Fibroblast of lung (primary cell): ENCODE measurements around the gene SNX30. TPM values are rescaled to one million over a fixed set of nuclear protein-coding genes. Genes with fewer than 3 reads are reported as not detected.

ENCODE experiments used
- DNase-seq, 2 donors: peaks; one replicate each; pipeline versions ENCODE4 v3.0.0 to v3.0.0-alpha.2; 2010; ENCODE audit warnings: low read depth in 2 of 2
- H2AFZ ChIP-seq: 2 replicates; pipeline ENCODE4 v1.5.1; 2012; ENCODE audit warnings: low read length, control low read depth, inconsistent platforms
- H3K27ac ChIP-seq: 2 replicates; pipeline ENCODE4 v1.5.1; 2011; ENCODE audit warnings: low read length, control low read depth; ENCODE audit not compliant: insufficient read depth
- H3K27me3 ChIP-seq: 2 replicates; pipeline ENCODE4 v1.5.1; 2011; ENCODE audit warnings: mild to moderate bottlenecking, low read length; ENCODE audit not compliant: control insufficient read depth, insufficient read depth
- H3K36me3 ChIP-seq: 2 replicates; pipeline ENCODE4 v1.5.1; 2011; ENCODE audit warnings: low read length; ENCODE audit not compliant: control insufficient read depth, insufficient read depth
- H3K4me1 ChIP-seq: 2 replicates; pipeline ENCODE4 v1.5.1; 2011; ENCODE audit warnings: low read length; ENCODE audit not compliant: control insufficient read depth, insufficient read depth; ENCODE audit errors: extremely low read depth
- H3K4me2 ChIP-seq: 2 replicates; pipeline ENCODE4 v1.5.1; 2011; ENCODE audit warnings: low read length, control low read depth; ENCODE audit not compliant: insufficient read depth; ENCODE audit errors: extremely low read depth
- H3K4me3 ChIP-seq, 4 experiments: fragments of 200-600 bp in 1 of 4; sonication (generic) in 1 of 4; replicated peaks in 1 of 4; 2 replicates each; pipeline ENCODE4 v1.5.1; 2011 to 2016; ENCODE audit warnings: low read length in 4 of 4, low read depth in 3 of 4, mild to moderate bottlenecking in 3 of 4, control low read depth in 2 of 4, inconsistent platforms in 1 of 4, mixed read lengths in 1 of 4; ENCODE audit not compliant: insufficient read depth in 1 of 4; ENCODE audit errors: control extremely low read depth in 1 of 4
- H3K79me2 ChIP-seq: 2 replicates; pipeline ENCODE4 v1.5.1; 2012; ENCODE audit warnings: mild to moderate bottlenecking, low read length, inconsistent platforms; ENCODE audit not compliant: control insufficient read depth, insufficient read depth
- H3K9ac ChIP-seq: 2 replicates; pipeline ENCODE4 v1.5.1; 2011; ENCODE audit warnings: mild to moderate bottlenecking, low read length, control low read depth; ENCODE audit not compliant: insufficient read depth
- H3K9me3 ChIP-seq: 2 replicates; pipeline ENCODE4 v1.5.1; 2012; ENCODE audit warnings: low read depth, low read length; ENCODE audit not compliant: control insufficient read depth, insufficient read depth
- H4K20me1 ChIP-seq: 2 replicates; pipeline ENCODE4 v1.5.1; 2011; ENCODE audit warnings: low read length; ENCODE audit not compliant: control insufficient read depth, insufficient read depth; ENCODE audit errors: extremely low read depth
- EZH2 ChIP-seq: IDR thresholded peaks from 2 replicates; pipeline ENCODE4 v1.5.1; 2012; ENCODE audit warnings: low read length, control low read depth, mild to moderate bottlenecking; ENCODE audit errors: missing control alignments
- polyA plus RNA-seq, 2 donors: library from polyadenylated mRNA; depleted of rRNA in 1 of 2; stranded (reverse) in 1 of 2; unstranded in 1 of 2; fragments of >200 nt; gene quantifications; 2 replicates each; pipeline ENCODE4 v1.2.1, GENCODE V29; 2011 to 2012; ENCODE audit warnings: missing spikeins in 1 of 2
- total RNA-seq: library from RNA; depleted of rRNA; stranded (reverse); fragments of >200 nt; gene quantifications from 2 replicates; pipeline ENCODE4 v1.2.1, GENCODE V29; 2014
- TF ChIP-seq, protein P1 (sequence below), 2 donors: IDR thresholded peaks in 1 of 2; conservative IDR thresholded peaks in 1 of 2; 1 replicate in 1 of 2; 2 replicates in 1 of 2; pipeline ENCODE4 v1.5.1; 2011 to 2012; ENCODE audit warnings: low read length in 2 of 2, control low read depth in 1 of 2, inconsistent platforms in 1 of 2, low read depth in 1 of 2, mild to moderate bottlenecking in 1 of 2

The SNX30 gene
- total and polyA plus RNA-seq, 2 donors (not counting 1 experiment from before 2014, with no cell fraction given) = 7.9 to 20.6 TPM

DNA sequence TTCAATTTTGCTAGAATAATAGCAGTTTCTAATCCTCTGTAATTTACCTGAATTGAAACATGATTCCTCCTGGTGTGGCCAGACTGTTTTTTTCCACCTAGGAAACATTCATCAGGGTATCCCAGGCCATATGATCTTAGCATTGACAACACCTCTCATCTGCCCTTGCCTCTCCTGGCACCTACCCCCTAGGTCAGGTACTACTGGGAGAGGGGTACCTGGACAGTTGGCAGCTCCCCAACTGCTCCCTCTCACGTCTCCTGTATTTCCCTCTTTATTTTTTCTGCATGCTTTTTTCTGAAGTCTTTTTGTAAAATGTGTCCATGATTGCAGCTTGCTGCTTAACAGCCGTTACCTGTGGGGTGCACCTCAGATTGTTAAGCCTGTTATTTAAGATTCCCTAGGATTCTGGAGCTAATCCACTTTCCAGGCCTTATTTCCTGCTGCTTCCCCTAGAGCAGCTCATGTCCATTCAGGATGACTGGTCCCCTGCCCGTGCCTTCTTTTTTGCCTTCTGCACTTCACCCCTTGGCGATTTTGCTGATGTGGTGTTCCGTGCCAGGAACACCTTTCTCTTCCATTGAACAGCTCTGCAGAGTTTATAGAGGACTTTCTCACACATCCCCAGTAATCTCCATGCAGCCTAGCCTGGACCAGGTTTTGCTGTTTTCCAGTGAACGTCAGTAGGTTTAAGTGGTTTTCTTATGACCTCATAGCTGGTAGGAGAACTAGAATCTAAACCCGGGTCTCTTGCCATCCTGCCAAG lies 33.6 kb downstream of the SNX30 start:
- Histone ChIP-seq H3K9me3 (no peaks in the 10 kb centered on the region), H2AFZ (no peak overlapping the region), H3K27ac (no peak overlapping the region), H3K79me2 (no peaks in the 10 kb centered on the region), H3K4me3 (no peak overlapping the region), H3K27me3 (no peaks in the 10 kb centered on the region), H3K36me3 (no peaks in the 10 kb centered on the region), H3K4me2 (no peak overlapping the region), H4K20me1 (no peaks in the 10 kb centered on the region), H3K9ac (no peak overlapping the region), H3K4me1 (no peaks in the 10 kb centered on the region)
- DNase-seq = peak; percentile 40 to 79
- TF ChIP-seq, protein P1, sequence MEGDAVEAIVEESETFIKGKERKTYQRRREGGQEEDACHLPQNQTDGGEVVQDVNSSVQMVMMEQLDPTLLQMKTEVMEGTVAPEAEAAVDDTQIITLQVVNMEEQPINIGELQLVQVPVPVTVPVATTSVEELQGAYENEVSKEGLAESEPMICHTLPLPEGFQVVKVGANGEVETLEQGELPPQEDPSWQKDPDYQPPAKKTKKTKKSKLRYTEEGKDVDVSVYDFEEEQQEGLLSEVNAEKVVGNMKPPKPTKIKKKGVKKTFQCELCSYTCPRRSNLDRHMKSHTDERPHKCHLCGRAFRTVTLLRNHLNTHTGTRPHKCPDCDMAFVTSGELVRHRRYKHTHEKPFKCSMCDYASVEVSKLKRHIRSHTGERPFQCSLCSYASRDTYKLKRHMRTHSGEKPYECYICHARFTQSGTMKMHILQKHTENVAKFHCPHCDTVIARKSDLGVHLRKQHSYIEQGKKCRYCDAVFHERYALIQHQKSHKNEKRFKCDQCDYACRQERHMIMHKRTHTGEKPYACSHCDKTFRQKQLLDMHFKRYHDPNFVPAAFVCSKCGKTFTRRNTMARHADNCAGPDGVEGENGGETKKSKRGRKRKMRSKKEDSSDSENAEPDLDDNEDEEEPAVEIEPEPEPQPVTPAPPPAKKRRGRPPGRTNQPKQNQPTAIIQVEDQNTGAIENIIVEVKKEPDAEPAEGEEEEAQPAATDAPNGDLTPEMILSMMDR (conservative IDR thresholded peaks at IDR 0.05 in 1 of 2, IDR thresholded peaks at IDR 0.05 in 1 of 2; ENCODE audit: low read depth in 1 of 2, low read length in 2 of 2) = no peak
- no peak for TF ChIP-seq EZH2

DNA sequence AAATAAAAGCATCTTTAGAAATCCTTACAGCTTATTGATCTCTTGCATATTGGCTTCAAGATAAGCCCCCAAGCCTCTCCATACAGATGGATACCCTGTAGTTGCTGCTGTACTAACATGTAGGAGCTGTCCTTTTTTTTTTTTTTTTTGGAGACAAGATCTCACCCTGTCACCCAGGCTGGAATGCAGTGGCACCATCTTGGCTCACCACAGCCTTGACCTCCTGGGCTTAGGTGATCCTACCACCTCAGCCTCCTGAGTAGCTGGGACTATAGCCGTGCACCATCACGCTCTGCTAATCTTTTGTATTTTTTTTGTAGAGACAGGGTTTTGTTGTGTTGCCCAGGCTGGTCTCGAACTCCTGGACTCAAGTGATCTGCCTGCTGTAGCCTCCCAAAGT lies 35.4 kb downstream of the SNX30 start:
- no peak for DNase-seq
- Histone ChIP-seq H3K9me3 (no peaks in the 10 kb centered on the region), H3K79me2 (no peaks in the 10 kb centered on the region), H3K27me3 (no peaks in the 10 kb centered on the region), H3K9ac (no peak overlapping the region), H3K36me3 (no peaks in the 10 kb centered on the region), H2AFZ (no peak overlapping the region), H3K4me2 (no peak overlapping the region), H3K4me3 (no peak overlapping the region), H3K27ac (no peak overlapping the region), H4K20me1 (no peaks in the 10 kb centered on the region), H3K4me1 (no peaks in the 10 kb centered on the region)
- TF ChIP-seq, protein P1 (conservative IDR thresholded peaks at IDR 0.05 in 1 of 2, IDR thresholded peaks at IDR 0.05 in 1 of 2; ENCODE audit: low read depth in 1 of 2, low read length in 2 of 2) = no peak
- no peak for TF ChIP-seq EZH2

DNA sequence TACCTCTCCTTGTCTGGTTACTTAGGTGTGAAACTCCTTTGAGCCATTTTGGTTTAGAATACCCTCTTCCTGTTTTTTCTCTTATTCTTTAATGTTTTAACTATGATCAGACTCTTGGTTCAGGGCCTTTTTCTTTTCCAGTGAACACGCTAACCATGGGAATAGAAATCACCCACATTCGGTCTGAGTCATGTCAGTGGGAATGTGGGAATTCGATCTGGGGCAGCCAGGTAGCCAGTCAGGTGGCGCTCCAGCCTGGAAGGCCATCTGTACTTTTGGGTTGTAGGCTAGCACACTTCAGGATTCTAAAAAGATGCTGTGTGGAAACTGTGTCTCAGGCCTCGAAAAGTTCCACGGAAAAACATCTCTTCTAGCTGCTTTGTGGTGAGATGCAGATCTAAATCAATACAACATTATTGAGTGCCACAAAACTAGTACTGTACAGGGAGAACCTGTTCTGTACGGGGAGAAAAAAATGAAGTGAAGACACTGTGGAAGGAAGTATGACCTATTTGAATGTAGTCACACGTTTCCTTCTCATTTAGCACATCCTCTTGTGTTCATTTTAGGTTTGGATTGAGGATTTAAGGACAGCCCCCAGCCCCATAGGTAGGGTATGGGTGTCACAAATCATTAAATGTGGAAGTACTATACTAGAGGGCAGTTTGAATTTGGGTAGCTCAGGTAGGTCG lies 36.4 kb downstream of the SNX30 start:
- H3K9me3 ChIP-seq = no peaks in the 10 kb centered on the region
- H2AFZ ChIP-seq = no peak overlapping the region
- H3K4me3 ChIP-seq = no peak overlapping the region
- H4K20me1 ChIP-seq = no peaks in the 10 kb centered on the region
- H3K36me3 ChIP-seq = no peaks in the 10 kb centered on the region
- no peak for DNase-seq
- H3K4me2 ChIP-seq = no peak overlapping the region
- no peaks in the 10 kb centered on the region for H3K27me3 ChIP-seq
- H3K79me2 ChIP-seq = no peaks in the 10 kb centered on the region
- no peak overlapping the region for H3K27ac ChIP-seq
- H3K9ac ChIP-seq = no peak overlapping the region
- TF ChIP-seq, protein P1 (conservative IDR thresholded peaks at IDR 0.05 in 1 of 2, IDR thresholded peaks at IDR 0.05 in 1 of 2; ENCODE audit: low read depth in 1 of 2, low read length in 2 of 2) = no peak
- TF ChIP-seq EZH2 = no peak
- no peaks in the 10 kb centered on the region for H3K4me1 ChIP-seq
